ENCODE data around the gene TENM3.

DNA sequence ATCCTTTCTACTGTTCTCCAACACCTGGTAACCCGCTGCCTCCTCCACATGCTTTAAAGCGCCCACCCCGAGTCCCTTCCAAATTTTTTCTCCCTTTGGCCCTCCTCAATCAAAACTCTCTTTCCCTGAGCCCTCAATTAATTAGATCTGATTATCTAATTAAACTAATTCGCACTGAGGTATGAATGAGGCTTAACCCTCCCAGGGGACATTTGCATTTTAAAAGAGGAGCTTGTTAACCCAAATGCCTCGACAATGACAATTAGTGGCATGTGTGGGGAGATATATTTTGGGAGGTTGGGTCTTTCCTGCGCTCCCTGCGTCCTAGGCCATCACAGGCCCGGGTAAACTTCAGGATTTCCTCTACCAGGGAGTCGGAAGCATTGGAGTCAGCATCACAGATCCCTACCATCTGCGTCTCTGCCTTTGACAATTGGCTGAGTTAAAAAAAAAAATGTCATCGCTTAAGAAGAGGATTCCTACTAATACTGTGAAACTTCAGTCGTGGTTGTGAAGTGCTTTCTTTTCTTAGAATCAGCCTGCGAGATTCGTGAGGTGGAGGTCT, 50.6 kb downstream of the TENM3 start:
- TF ChIP-seq EZH2phosphoT487 (IDR thresholded peaks at IDR 0.05; ENCODE audit: borderline replicate concordance, low read depth, low read length), result no peak
- TF ChIP-seq, protein P1, sequence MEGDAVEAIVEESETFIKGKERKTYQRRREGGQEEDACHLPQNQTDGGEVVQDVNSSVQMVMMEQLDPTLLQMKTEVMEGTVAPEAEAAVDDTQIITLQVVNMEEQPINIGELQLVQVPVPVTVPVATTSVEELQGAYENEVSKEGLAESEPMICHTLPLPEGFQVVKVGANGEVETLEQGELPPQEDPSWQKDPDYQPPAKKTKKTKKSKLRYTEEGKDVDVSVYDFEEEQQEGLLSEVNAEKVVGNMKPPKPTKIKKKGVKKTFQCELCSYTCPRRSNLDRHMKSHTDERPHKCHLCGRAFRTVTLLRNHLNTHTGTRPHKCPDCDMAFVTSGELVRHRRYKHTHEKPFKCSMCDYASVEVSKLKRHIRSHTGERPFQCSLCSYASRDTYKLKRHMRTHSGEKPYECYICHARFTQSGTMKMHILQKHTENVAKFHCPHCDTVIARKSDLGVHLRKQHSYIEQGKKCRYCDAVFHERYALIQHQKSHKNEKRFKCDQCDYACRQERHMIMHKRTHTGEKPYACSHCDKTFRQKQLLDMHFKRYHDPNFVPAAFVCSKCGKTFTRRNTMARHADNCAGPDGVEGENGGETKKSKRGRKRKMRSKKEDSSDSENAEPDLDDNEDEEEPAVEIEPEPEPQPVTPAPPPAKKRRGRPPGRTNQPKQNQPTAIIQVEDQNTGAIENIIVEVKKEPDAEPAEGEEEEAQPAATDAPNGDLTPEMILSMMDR (conservative IDR thresholded peaks at IDR 0.05; ENCODE audit: low read length), result no peak

Measured in OCI-LY7 (cell line).